Upper lobe of left lung (tissue), 4 donors: ENCODE measurements around the gene CLDN1.

Experiments used
- EP300 ChIP-seq, 4 donors: sonication (generic); formaldehyde crosslinking; IDR thresholded peaks; one replicate each; pipeline ENCODE4 v1.5.1; 2017; ENCODE audit warnings: antibody characterized with exemption in 4 of 4, control low read depth in 2 of 4
- POLR2A ChIP-seq, 4 donors: fragments of 450-650 bp; IDR thresholded peaks; one replicate each; pipeline ENCODE4 v1.5.1; 2016 to 2017; ENCODE audit warnings: antibody characterized with exemption in 4 of 4, mild to moderate bottlenecking in 2 of 4
- TF ChIP-seq, protein P1 (sequence below), 6 experiments: fragments of 450-650 bp in 4 of 6; fragments of 200-600 bp in 2 of 6; sonication (generic) in 2 of 6; IDR thresholded peaks; one replicate each; pipeline ENCODE4 v1.5.1; 2016 to 2019; ENCODE audit warnings: antibody characterized with exemption in 6 of 6

DNA sequence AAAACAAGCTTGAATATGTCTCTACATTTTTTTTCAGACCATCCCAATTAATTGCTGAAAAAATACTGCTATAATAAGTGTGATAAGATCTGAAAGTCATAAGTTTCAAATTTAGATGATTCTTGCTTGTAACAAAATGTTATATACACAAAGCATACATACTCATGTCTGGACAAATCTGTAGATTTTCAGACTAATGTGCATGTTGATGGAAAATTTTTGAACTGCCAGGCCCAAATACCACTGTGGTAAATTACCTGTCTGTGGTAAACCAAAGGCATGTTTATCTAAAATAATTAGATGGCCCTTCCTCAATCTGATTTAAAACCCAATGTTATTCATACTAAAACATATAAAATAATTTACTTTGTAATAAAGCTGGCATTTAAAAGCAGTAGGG is 34.0 kb upstream of the CLDN1 start:
- TF ChIP-seq, protein P1, sequence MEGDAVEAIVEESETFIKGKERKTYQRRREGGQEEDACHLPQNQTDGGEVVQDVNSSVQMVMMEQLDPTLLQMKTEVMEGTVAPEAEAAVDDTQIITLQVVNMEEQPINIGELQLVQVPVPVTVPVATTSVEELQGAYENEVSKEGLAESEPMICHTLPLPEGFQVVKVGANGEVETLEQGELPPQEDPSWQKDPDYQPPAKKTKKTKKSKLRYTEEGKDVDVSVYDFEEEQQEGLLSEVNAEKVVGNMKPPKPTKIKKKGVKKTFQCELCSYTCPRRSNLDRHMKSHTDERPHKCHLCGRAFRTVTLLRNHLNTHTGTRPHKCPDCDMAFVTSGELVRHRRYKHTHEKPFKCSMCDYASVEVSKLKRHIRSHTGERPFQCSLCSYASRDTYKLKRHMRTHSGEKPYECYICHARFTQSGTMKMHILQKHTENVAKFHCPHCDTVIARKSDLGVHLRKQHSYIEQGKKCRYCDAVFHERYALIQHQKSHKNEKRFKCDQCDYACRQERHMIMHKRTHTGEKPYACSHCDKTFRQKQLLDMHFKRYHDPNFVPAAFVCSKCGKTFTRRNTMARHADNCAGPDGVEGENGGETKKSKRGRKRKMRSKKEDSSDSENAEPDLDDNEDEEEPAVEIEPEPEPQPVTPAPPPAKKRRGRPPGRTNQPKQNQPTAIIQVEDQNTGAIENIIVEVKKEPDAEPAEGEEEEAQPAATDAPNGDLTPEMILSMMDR (IDR thresholded peaks at IDR 0.05) = no peak
- TF ChIP-seq POLR2A (IDR thresholded peaks at IDR 0.05) = no peak
- no peak for TF ChIP-seq EP300 (IDR thresholded peaks at IDR 0.05)
